HG03575 (cell line): ENCODE data around the gene TMEM126B.
"Not testable (repeated sequence)": the region's sequence is repeated elsewhere in the genome, so short reads cannot be mapped to it uniquely, and the experiment has no call there.

Source experiments
- ATAC-seq: cut with Tn5 transposase; IDR thresholded peaks from one replicate; pipeline ENCODE4 v1.9.1; 2021; ENCODE audit not compliant: unreplicated experiment, insufficient number of reproducible peaks, low FRiP score; ENCODE audit errors: extremely low read depth

The TMEM126B gene

GRCh38 chr11:85643191-85643614, 14.8 kb downstream of the TMEM126B start:
- no peak for ATAC-seq

GRCh38 chr11:85647078-85647477, 18.7 kb downstream of the TMEM126B start:
- no peak for ATAC-seq

- peak; percentile 95 for ATAC-seq
These were observed 19.4 kb downstream of the TMEM126B start, which contains the start of gene TMEM126A for GRCh38 chr11:85647604-85648299. TMEM126A (plus strand) TSS chr11:85647967; CDS start chr11:85650256, 2,289 bp downstream.

- no peak for ATAC-seq
These were observed 22.7 kb downstream of the TMEM126B start for GRCh38 chr11:85651118-85651517.

GRCh38 chr11:85652786-85653447, 24.5 kb downstream of the TMEM126B start:
- ATAC-seq, result no peak

- ATAC-seq, result not testable (repeated sequence)
These were observed 25.9 kb downstream of the TMEM126B start for GRCh38 chr11:85654343-85654742.

- ATAC-seq, result no peak
These were observed 28.4 kb downstream of the TMEM126B start for GRCh38 chr11:85656777-85657176.

GRCh38 chr11:85658180-85658579, 29.8 kb downstream of the TMEM126B start:
- ATAC-seq, result no peak

GRCh38 chr11:85661972-85662664, 33.7 kb downstream of the TMEM126B start:
- no peak for ATAC-seq

- ATAC-seq, result no peak
These were observed 34.8 kb downstream of the TMEM126B start for GRCh38 chr11:85663080-85663752.

GRCh38 chr11:85663753-85664614, 35.6 kb downstream of the TMEM126B start:
- peak; percentile 33 for ATAC-seq

GRCh38 chr11:85664615-85665481, 36.5 kb downstream of the TMEM126B start, which contains the start of gene CREBZF:
CREBZF (minus strand) TSS chr11:85665129; CDS start chr11:85664875, 254 bp downstream.
- ATAC-seq, result peak; percentile 73

- no peak for ATAC-seq
These were observed 37.3 kb downstream of the TMEM126B start for GRCh38 chr11:85665733-85666132.

GRCh38 chr11:85666687-85667086, 38.3 kb downstream of the TMEM126B start:
- ATAC-seq, result no peak

GRCh38 chr11:85668157-85668556, 39.8 kb downstream of the TMEM126B start:
- ATAC-seq, result no peak

- ATAC-seq, result not testable (repeated sequence)
These were observed 42.7 kb downstream of the TMEM126B start for GRCh38 chr11:85670949-85671663.
